IMR-90 (cell line): Measurements from ENCODE around the gene TES. TPM values are rescaled to one million over a fixed set of nuclear protein-coding genes. Genes with fewer than 3 reads are reported as not detected.

Experiments used
- ATAC-seq: fragments of 200-7000 bp; cut with Tn5 transposase; 2 replicates; pipeline ENCODE4 v1.9.1; 2020; ENCODE audit warnings: low read depth, mild to moderate bottlenecking, moderate library complexity
- BruUV-seq: library from RNA; stranded (reverse); fragments of 400-500 nt; replicated peaks from 2 replicates; lab custom pipeline; 2021; lab: Mats Ljungman, UMichigan
- CTCF ChIA-PET: fragments of 300-600 bp; formaldehyde crosslinking; extraction: SDS; loops from one replicate; lab custom pipeline; 2021; ENCODE audit warnings: antibody characterized with exemption; lab: Yijun Ruan, JAX
- POLR2A ChIA-PET: fragments of 300-600 bp; sonication (Branson Sonifier 250); formaldehyde crosslinking; loops from one replicate; lab custom pipeline; 2022; ENCODE audit warnings: antibody characterized with exemption; ENCODE audit not compliant: unreplicated experiment; lab: Charles Lee
- DNase-seq: peaks from one replicate; pipeline ENCODE4 v3.0.0; 2013
- H2AFZ ChIP-seq: replicated peaks from 2 replicates; pipeline ENCODE3; 2013; ENCODE audit warnings: low read length, mild to moderate bottlenecking; ENCODE audit not compliant: poor library complexity
- H2AK5ac ChIP-seq: 2 replicates; pipeline ENCODE4 v1.6.1; 2013; ENCODE audit warnings: low read depth, low read length, inconsistent platforms
- H2AK9ac ChIP-seq: replicated peaks from 2 replicates; pipeline ENCODE3; 2013; ENCODE audit warnings: mild to moderate bottlenecking, low read depth, low read length, moderate library complexity; ENCODE audit not compliant: poor library complexity
- H2BK120ac ChIP-seq: 2 replicates; pipeline ENCODE4 v1.6.1; 2013; ENCODE audit warnings: low read depth, low read length, inconsistent platforms
- H2BK15ac ChIP-seq: 3 replicates; pipeline ENCODE4 v1.6.1; 2013; ENCODE audit warnings: low read depth, low read length, inconsistent platforms
- H2BK20ac ChIP-seq: 2 replicates; pipeline ENCODE4 v1.6.1; 2013; ENCODE audit warnings: low read depth, mild to moderate bottlenecking, inconsistent platforms, low read length, moderate library complexity
- H2BK5ac ChIP-seq: 2 replicates; pipeline ENCODE4 v1.6.1; 2013; ENCODE audit warnings: mild to moderate bottlenecking, low read depth, low read length, inconsistent platforms; ENCODE audit not compliant: poor library complexity, severe bottlenecking
- H3K14ac ChIP-seq: replicated peaks from 2 replicates; pipeline ENCODE4 v1.6.1; 2013; ENCODE audit warnings: low read depth, low read length, inconsistent platforms
- H3K18ac ChIP-seq: 2 replicates; pipeline ENCODE4 v1.6.1; 2013; ENCODE audit warnings: low read depth, low read length, control low read depth
- H3K23ac ChIP-seq: 2 replicates; pipeline ENCODE4 v1.6.1; 2013; ENCODE audit warnings: low read depth, low read length, inconsistent platforms
- H3K27ac ChIP-seq: 2 replicates; pipeline ENCODE4 v1.5.1; 2013; ENCODE audit warnings: mild to moderate bottlenecking, control low read depth, low read length; ENCODE audit not compliant: insufficient read depth
- H3K27me3 ChIP-seq: 2 replicates; pipeline ENCODE4 v1.6.1; 2013; ENCODE audit warnings: low read length; ENCODE audit not compliant: control insufficient read depth, insufficient read depth
- H3K36me3 ChIP-seq: 2 replicates; pipeline ENCODE4 v1.6.1; 2013; ENCODE audit warnings: low read length, mixed read lengths; ENCODE audit not compliant: control insufficient read depth, insufficient read depth
- H3K4ac ChIP-seq: 2 replicates; pipeline ENCODE4 v1.6.1; 2013; ENCODE audit warnings: low read depth, low read length, inconsistent platforms
- H3K4me1 ChIP-seq: 2 replicates; pipeline ENCODE4 v1.6.1; 2013; ENCODE audit warnings: low read length, mixed read lengths; ENCODE audit not compliant: control insufficient read depth, insufficient read depth
- H3K4me2 ChIP-seq: 2 replicates; pipeline ENCODE4 v1.6.1; 2013; ENCODE audit warnings: low read depth, mild to moderate bottlenecking, control low read depth, low read length, moderate library complexity
- H3K4me3 ChIP-seq: 2 replicates; pipeline ENCODE4 v1.5.1; 2013; ENCODE audit warnings: low read depth, mild to moderate bottlenecking, control low read depth, low read length, moderate library complexity; ENCODE audit not compliant: insufficient read depth
- H3K56ac ChIP-seq: 2 replicates; pipeline ENCODE4 v1.6.1; 2013; ENCODE audit warnings: low read length, inconsistent platforms; ENCODE audit not compliant: insufficient read depth; ENCODE audit errors: extremely low read depth
- H3K79me1 ChIP-seq, 2 experiments: 2 replicates each; pipeline ENCODE4 v1.6.1; 2013; ENCODE audit warnings: low read length in 2 of 2, inconsistent platforms in 1 of 2, low read depth in 1 of 2
- H3K9ac ChIP-seq: 2 replicates; pipeline ENCODE4 v1.6.1; 2013; ENCODE audit warnings: low read depth, low read length, control low read depth
- H3K9me1 ChIP-seq: 2 replicates; pipeline ENCODE4 v1.6.1; 2013; ENCODE audit warnings: low read length, inconsistent platforms; ENCODE audit not compliant: insufficient read depth
- H3K9me3 ChIP-seq: 2 replicates; pipeline ENCODE4 v1.6.1; 2013; ENCODE audit warnings: low read length; ENCODE audit not compliant: control insufficient read depth, insufficient read depth
- H4K20me1 ChIP-seq: 2 replicates; pipeline ENCODE4 v1.6.1; 2013; ENCODE audit warnings: low read length, inconsistent platforms; ENCODE audit not compliant: insufficient read depth
- H4K5ac ChIP-seq: 2 replicates; pipeline ENCODE4 v1.6.1; 2013; ENCODE audit warnings: mild to moderate bottlenecking, low read depth, low read length, control low read depth
- H4K8ac ChIP-seq, 2 experiments: 2 replicates each; pipeline ENCODE4 v1.6.1; 2013; ENCODE audit warnings: low read depth in 2 of 2, low read length in 2 of 2, control low read depth in 1 of 2, inconsistent platforms in 1 of 2
- H4K91ac ChIP-seq: 2 replicates; pipeline ENCODE4 v1.6.1; 2013; ENCODE audit warnings: low read depth, low read length, inconsistent platforms; ENCODE audit not compliant: insufficient read depth
- BHLHE40 ChIP-seq: fragments of 150-350 bp; IDR thresholded peaks from 2 replicates; pipeline ENCODE4 v1.6.1; 2016; ENCODE audit warnings: mild to moderate bottlenecking, low read depth, low read length
- CEBPB ChIP-seq: IDR thresholded peaks from 2 replicates; pipeline ENCODE4 v1.6.1; 2012; ENCODE audit warnings: low read depth, low read length, improper control_type of control experiment
- CHD1 ChIP-seq: IDR thresholded peaks from 2 replicates; pipeline ENCODE4 v1.6.1; 2012; ENCODE audit warnings: low read depth, low read length, improper control_type of control experiment
- FOS ChIP-seq: fragments of 150-350 bp; IDR thresholded peaks from 2 replicates; pipeline ENCODE4 v1.6.1; 2016; ENCODE audit warnings: low read depth, low read length
- MAFK ChIP-seq: IDR thresholded peaks from 2 replicates; pipeline ENCODE4 v1.6.1; 2012; ENCODE audit warnings: low read depth, low read length, improper control_type of control experiment
- MAZ ChIP-seq: IDR thresholded peaks from 2 replicates; pipeline ENCODE4 v1.6.1; 2012; ENCODE audit warnings: low read depth, mild to moderate bottlenecking, low read length, improper control_type of control experiment, moderate library complexity, borderline replicate concordance
- MXI1 ChIP-seq: IDR thresholded peaks from 2 replicates; pipeline ENCODE4 v1.6.1; 2012; ENCODE audit warnings: low read depth, mild to moderate bottlenecking, low read length, moderate library complexity, borderline replicate concordance
- NFE2L2 ChIP-seq: fragments of 150-350 bp; IDR thresholded peaks from 2 replicates; pipeline ENCODE4 v1.6.1; 2016; ENCODE audit warnings: low read depth, mild to moderate bottlenecking, low read length
- POLR2A ChIP-seq: IDR thresholded peaks from 2 replicates; pipeline ENCODE4 v1.6.1; 2012; ENCODE audit warnings: mild to moderate bottlenecking, low read depth, low read length
- RAD21 ChIP-seq: IDR thresholded peaks from 2 replicates; pipeline ENCODE4 v1.6.1; 2012; ENCODE audit warnings: low read length, improper control_type of control experiment
- RCOR1 ChIP-seq: IDR thresholded peaks from 2 replicates; pipeline ENCODE4 v1.6.1; 2012; ENCODE audit warnings: mild to moderate bottlenecking, low read length, improper control_type of control experiment; ENCODE audit not compliant: insufficient replicate concordance
- RFX5 ChIP-seq: IDR thresholded peaks from 2 replicates; pipeline ENCODE4 v1.8.0; 2012; ENCODE audit warnings: low read depth, mild to moderate bottlenecking, low read length, moderate library complexity
- SMC3 ChIP-seq: fragments of 150-350 bp; IDR thresholded peaks from 2 replicates; pipeline ENCODE4 v1.6.1; 2016; ENCODE audit warnings: low read depth, mild to moderate bottlenecking, antibody characterized with exemption, low read length, moderate library complexity
- WGBS, 2 experiments: methylation state at CpG; one replicate each; pipeline versions ENCODE4 v1.1.5 to v1.1.7; 2013; ENCODE audit warnings: missing lambda C conversion rate in 2 of 2; ENCODE audit not compliant: insufficient read length in 1 of 2; ENCODE audit errors: extremely low coverage in 2 of 2; 5-methylcytosine and 5-hydroxymethylcytosine counted together
- dilution Hi-C: fragments of 300-500 bp; cut with HindIII; formaldehyde crosslinking; loops from one replicate; pipeline ENCODE4 v1.14.3; 2018; ENCODE audit warnings: low sequenced_read_pairs; ENCODE audit not compliant: unreplicated experiment
- in situ Hi-C: fragments of 300-500 bp; cut with MboI; formaldehyde crosslinking; loops from 3 replicates; pipeline ENCODE4 v1.14.3; 2019; ENCODE audit warnings: low sequenced_read_pairs, inconsistent platforms, mixed read lengths
- intact Hi-C: fragments of 100-400 bp; cut with micrococcal nuclease; formaldehyde crosslinking; loops from 2 replicates; pipeline ENCODE4 v1.10.0; 2022
- polyA plus RNA-seq, 3 experiments: library from polyadenylated mRNA; depleted of rRNA; stranded (reverse); fragments of >200 nt; gene quantifications; 2 replicates each; pipeline ENCODE4 v1.2.3, GENCODE V29; 2012; ENCODE audit warnings: low replicate concordance in 1 of 3
- total RNA-seq: library from RNA; depleted of rRNA; stranded (reverse); fragments of >200 nt; gene quantifications from 2 replicates; pipeline ENCODE4 v1.2.3, GENCODE V29; 2012
- TF ChIP-seq, protein P1 (sequence below): fragments of 150-350 bp; IDR thresholded peaks from 2 replicates; pipeline ENCODE4 v1.6.1; 2017; ENCODE audit warnings: mild to moderate bottlenecking, antibody characterized with exemption, low read length, low read depth
- TF ChIP-seq, protein P2 (sequence below): conservative IDR thresholded peaks from 2 replicates; pipeline ENCODE4 v1.5.1; 2012; ENCODE audit warnings: mild to moderate bottlenecking, low read depth, low read length, improper control_type of control experiment
- TF ChIP-seq, protein P3 (sequence below): fragments of 150-350 bp; IDR thresholded peaks from 2 replicates; pipeline ENCODE4 v1.6.1; 2016; ENCODE audit warnings: low read depth, mild to moderate bottlenecking, low read length, moderate library complexity, borderline replicate concordance

TES gene
- total and polyA plus RNA-seq, 2 of the 4 experiments (the other 2 are of a cell fraction): 54.0 to 83.3 TPM

DNA sequence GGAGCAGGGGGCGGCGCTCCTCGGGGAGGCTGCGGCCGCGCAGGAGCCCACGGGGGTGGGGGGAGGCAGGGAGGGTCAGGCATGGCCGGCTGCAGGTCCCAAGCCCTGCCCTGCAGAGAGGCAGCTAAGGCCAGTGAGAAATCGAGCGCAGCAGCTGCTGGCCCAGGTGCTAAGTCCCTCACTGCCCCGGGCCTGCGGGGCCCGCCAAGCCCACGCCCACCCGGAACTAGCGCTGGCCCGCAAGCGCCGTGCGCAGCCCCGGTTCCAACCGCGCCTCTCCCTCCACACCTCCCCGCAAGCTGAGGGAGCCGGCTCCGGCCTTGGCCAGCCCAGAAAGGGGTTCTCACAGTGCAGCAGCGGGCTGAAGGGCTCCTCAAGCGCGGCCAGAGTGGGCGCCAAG lies 28.3 kb upstream of the TES start:
- CTCF ChIA-PET: interaction anchor here (0.9 to 5.8 kb wide), 4 partner anchors 43 to 410 kb away, joined by 3 to 49 read pairs (median 4); no protein-coding TSS in a partner anchor
- no peak for DNase-seq
- Histone ChIP-seq H2BK5ac (no peak overlapping the region), H3K9ac (no peak overlapping the region), H2AFZ (no peak overlapping the region), H2AK5ac (no peak overlapping the region), H3K4me3 (no peak overlapping the region), H4K91ac (no peak overlapping the region), H3K4me2 (no peak overlapping the region), H4K8ac (no peak overlapping the region), H3K4ac (no peak overlapping the region), H2BK20ac (no peak overlapping the region), H3K18ac (no peak overlapping the region), H3K79me1 (no peaks in the 10 kb centered on the region; a peak in 1 of 4 replicates), H3K36me3 (no peaks in the 10 kb centered on the region), H3K4me1 (no peaks in the 10 kb centered on the region), H4K20me1 (no peaks in the 10 kb centered on the region), H3K9me3 (peaks cover 2% of the 10 kb centered on the region; the same call in 1 of the 2 replicates), H2BK15ac (no peak overlapping the region), H3K27ac (no peak overlapping the region), H2BK120ac (no peak overlapping the region), H3K56ac (no peak overlapping the region), H3K14ac (no peak overlapping the region), H4K5ac (no peak overlapping the region), H2AK9ac (no peak overlapping the region), H3K9me1 (no peaks in the 10 kb centered on the region), H3K23ac (no peak overlapping the region), H3K27me3 (no peaks in the 10 kb centered on the region)
- WGBS, 2 experiments: 100% methylated on average over 3 of the region's 30 CpGs; no CpG with 5 or more reads in 1 of the 2 experiments
- intact Hi-C loops (no loop called here), in situ Hi-C loops (no loop called here), dilution Hi-C loops (no loop called here)
- no peak for TF ChIP-seq RFX5
- no peak for TF ChIP-seq NFE2L2
- TF ChIP-seq SMC3: no peak
- TF ChIP-seq MAZ: no peak
- no peak for TF ChIP-seq CHD1
- TF ChIP-seq FOS: no peak
- TF ChIP-seq MAFK: no peak
- TF ChIP-seq MXI1: no peak
- no peak for TF ChIP-seq RCOR1
- TF ChIP-seq, protein P1, sequence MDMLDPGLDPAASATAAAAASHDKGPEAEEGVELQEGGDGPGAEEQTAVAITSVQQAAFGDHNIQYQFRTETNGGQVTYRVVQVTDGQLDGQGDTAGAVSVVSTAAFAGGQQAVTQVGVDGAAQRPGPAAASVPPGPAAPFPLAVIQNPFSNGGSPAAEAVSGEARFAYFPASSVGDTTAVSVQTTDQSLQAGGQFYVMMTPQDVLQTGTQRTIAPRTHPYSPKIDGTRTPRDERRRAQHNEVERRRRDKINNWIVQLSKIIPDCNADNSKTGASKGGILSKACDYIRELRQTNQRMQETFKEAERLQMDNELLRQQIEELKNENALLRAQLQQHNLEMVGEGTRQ: no peak
- TF ChIP-seq RAD21: no peak
- no peak for TF ChIP-seq POLR2A
- TF ChIP-seq, protein P2, sequence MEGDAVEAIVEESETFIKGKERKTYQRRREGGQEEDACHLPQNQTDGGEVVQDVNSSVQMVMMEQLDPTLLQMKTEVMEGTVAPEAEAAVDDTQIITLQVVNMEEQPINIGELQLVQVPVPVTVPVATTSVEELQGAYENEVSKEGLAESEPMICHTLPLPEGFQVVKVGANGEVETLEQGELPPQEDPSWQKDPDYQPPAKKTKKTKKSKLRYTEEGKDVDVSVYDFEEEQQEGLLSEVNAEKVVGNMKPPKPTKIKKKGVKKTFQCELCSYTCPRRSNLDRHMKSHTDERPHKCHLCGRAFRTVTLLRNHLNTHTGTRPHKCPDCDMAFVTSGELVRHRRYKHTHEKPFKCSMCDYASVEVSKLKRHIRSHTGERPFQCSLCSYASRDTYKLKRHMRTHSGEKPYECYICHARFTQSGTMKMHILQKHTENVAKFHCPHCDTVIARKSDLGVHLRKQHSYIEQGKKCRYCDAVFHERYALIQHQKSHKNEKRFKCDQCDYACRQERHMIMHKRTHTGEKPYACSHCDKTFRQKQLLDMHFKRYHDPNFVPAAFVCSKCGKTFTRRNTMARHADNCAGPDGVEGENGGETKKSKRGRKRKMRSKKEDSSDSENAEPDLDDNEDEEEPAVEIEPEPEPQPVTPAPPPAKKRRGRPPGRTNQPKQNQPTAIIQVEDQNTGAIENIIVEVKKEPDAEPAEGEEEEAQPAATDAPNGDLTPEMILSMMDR: no peak
- no peak for TF ChIP-seq CEBPB
- no peak for TF ChIP-seq BHLHE40
- TF ChIP-seq, protein P3, sequence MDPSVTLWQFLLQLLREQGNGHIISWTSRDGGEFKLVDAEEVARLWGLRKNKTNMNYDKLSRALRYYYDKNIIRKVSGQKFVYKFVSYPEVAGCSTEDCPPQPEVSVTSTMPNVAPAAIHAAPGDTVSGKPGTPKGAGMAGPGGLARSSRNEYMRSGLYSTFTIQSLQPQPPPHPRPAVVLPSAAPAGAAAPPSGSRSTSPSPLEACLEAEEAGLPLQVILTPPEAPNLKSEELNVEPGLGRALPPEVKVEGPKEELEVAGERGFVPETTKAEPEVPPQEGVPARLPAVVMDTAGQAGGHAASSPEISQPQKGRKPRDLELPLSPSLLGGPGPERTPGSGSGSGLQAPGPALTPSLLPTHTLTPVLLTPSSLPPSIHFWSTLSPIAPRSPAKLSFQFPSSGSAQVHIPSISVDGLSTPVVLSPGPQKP: no peak
- POLR2A ChIA-PET: no interaction called here
- no TSS peak for BruUV-seq
- ATAC-seq: no peak
